Measurements from ENCODE around the gene WNT3A. TPM values are rescaled to one million over a fixed set of nuclear protein-coding genes. Genes with fewer than 3 reads are reported as not detected.
A peak's percentile ranks its signal among the peaks of the same experiment; 100 is the strongest.

Gene WNT3A
- total RNA-seq, 4 donors from 2014 or later: 2.8 to 6.3 (median 3.8) TPM

DNA sequence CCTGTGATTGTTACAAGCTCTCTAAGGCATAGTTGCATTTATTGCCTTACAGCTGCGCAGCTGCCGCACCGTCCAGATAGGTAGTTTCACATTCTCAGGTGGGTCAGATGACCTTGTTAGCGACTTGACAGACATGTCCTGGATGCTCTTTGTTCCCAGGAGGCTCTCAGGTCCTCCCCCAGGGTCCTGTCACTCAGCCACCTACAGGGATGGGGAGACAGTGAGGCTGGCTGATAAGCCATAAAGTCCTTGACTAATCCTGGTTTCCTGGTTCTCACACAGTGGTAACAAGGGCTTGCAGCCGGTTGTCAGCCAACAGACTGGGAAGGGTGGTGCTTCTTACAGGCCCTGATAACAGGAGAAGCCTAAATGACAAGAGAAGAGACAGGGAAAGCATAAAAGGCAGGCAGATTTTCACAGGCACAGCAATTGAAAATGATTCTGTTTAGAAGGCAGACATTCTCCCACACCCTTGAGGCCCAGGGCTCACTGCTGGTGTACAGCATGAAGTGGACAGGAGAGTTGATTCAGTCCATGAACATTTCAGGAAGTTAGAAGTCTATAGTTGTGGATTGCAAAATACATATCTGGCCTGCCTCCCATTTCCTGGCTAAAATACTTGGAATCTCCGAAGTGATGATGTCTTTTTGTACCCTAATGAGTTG lies 78.6 kb downstream of the WNT3A start:
- no peak for DNase-seq (ENCODE audit: low spot score in 2 of 2)
- H3K4me1 ChIP-seq: peaks cover 82% of the 10 kb centered on the region

DNA sequence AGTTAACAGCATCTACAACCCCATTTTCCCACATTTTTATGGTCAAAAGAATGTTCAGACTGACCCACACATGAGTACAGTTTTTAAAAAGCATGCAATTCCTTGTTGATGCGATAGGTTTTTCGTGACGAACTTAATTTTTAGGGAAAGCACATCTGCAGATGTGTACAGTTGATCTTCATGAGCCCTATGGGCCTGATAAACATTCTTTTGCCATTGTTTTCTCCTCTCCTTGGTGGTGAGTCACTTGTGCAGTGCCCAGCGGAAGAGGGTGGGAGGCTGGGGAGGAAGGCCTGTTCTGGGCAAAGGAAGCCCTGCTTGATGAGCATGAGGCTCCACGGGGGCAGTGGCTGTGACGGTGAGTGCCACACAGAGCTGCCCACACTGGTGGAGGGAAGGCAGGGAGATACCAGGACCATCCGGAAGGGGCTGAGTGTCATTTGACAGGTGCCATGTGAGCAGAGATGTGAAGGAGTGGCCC lies 81.0 kb downstream of the WNT3A start:
- DNase-seq (ENCODE audit: low spot score in 2 of 2): no peak
- Histone ChIP-seq H3K9me3 (no peaks in the 10 kb centered on the region), H3K27me3 (no peaks in the 10 kb centered on the region), H3K4me1 (peaks cover 92% of the 10 kb centered on the region), H3K4me3 (peak overlapping the region; percentile 3), H3K36me3 (no peaks in the 10 kb centered on the region), H3K27ac (peak overlapping the region; percentile 58)
- 35% methylated on average over 6 of the region's 7 CpGs for WGBS
- TF ChIP-seq POLR2A (IDR thresholded peaks at IDR 0.05) (no peak), EP300 (IDR thresholded peaks at IDR 0.05) (no peak)
- TF ChIP-seq, protein P1, sequence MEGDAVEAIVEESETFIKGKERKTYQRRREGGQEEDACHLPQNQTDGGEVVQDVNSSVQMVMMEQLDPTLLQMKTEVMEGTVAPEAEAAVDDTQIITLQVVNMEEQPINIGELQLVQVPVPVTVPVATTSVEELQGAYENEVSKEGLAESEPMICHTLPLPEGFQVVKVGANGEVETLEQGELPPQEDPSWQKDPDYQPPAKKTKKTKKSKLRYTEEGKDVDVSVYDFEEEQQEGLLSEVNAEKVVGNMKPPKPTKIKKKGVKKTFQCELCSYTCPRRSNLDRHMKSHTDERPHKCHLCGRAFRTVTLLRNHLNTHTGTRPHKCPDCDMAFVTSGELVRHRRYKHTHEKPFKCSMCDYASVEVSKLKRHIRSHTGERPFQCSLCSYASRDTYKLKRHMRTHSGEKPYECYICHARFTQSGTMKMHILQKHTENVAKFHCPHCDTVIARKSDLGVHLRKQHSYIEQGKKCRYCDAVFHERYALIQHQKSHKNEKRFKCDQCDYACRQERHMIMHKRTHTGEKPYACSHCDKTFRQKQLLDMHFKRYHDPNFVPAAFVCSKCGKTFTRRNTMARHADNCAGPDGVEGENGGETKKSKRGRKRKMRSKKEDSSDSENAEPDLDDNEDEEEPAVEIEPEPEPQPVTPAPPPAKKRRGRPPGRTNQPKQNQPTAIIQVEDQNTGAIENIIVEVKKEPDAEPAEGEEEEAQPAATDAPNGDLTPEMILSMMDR (IDR thresholded peaks at IDR 0.05): no peak

More for the DNA sequence above, 78.6 kb downstream of the WNT3A start:
- no peaks in the 10 kb centered on the region for H3K36me3 ChIP-seq
- TF ChIP-seq, protein P1 (IDR thresholded peaks at IDR 0.05): no peak
- no peak for TF ChIP-seq POLR2AphosphoS5 (IDR thresholded peaks at IDR 0.05)
- no peak for TF ChIP-seq POLR2A (IDR thresholded peaks at IDR 0.05)
- TF ChIP-seq EP300 (IDR thresholded peaks at IDR 0.05): no peak
- H3K27me3 ChIP-seq: no peaks in the 10 kb centered on the region
- peak overlapping the region; percentile 97 for H3K4me3 ChIP-seq
- H3K9me3 ChIP-seq: no peaks in the 10 kb centered on the region
- peak overlapping the region; percentile 49 for H3K27ac ChIP-seq
- WGBS: 23% methylated on average over 2 of the region's 6 CpGs

DNA sequence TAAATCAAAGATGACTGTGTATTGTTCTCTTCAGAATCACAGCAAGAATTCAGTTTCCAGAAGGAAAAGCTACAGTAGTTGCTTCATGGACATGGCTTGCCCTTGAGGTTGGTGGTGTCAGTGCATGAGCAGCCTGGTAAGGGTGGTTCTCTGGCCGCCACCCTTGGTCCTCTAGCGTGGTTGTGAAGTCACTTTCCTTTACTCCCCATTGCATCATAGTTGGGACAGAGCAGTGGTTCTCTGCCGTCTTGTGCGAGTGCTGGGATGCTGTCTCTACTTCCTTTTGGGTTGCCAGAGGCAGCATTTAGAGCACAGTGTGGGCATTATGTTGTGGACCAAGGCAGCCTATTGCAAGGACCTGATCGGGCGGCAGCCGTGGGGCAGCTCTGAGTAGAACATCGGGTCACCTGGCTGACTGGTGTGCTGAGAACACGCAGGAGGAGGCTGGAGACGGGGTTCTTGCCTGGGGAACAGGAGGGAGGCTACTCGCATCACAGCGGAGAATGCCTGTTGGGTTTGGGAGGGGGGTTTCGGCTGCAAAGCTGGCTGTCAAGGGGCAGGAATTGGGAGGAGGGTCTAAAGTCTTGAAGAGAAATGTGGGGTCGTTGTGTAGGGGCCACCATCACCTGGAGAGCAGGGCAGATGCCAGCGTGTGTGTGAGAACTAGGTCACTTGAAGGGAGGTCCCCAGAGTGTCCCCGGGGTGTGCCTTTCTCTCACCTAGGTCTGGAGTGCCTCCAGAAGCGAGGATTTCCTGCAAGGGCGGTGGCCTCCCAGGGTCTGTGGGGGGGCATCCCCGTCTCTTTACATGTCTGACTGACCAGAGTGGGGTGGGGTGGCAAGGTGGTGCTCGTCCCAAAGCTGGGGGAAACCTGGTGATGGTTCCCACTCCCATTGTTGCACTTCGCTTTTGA lies 82.0 kb downstream of the WNT3A start:
- Histone ChIP-seq H3K4me1 (peaks cover 95% of the 10 kb centered on the region), H3K36me3 (peaks cover 3% of the 10 kb centered on the region), H3K27ac (peak overlapping the region; percentile 58), H3K9me3 (no peaks in the 10 kb centered on the region), H3K27me3 (no peaks in the 10 kb centered on the region), H3K4me3 (peak overlapping the region; percentile 15)
- peak in 1 of 2 donors; percentile 67 for DNase-seq (ENCODE audit: low spot score in 2 of 2)
- TF ChIP-seq, protein P1 (IDR thresholded peaks at IDR 0.05): no peak
- TF ChIP-seq EP300 (IDR thresholded peaks at IDR 0.05) (no peak), POLR2A (IDR thresholded peaks at IDR 0.05) (no peak), POLR2AphosphoS5 (IDR thresholded peaks at IDR 0.05) (no peak)
- 55% methylated on average over 17 of the region's 21 CpGs for WGBS

DNA sequence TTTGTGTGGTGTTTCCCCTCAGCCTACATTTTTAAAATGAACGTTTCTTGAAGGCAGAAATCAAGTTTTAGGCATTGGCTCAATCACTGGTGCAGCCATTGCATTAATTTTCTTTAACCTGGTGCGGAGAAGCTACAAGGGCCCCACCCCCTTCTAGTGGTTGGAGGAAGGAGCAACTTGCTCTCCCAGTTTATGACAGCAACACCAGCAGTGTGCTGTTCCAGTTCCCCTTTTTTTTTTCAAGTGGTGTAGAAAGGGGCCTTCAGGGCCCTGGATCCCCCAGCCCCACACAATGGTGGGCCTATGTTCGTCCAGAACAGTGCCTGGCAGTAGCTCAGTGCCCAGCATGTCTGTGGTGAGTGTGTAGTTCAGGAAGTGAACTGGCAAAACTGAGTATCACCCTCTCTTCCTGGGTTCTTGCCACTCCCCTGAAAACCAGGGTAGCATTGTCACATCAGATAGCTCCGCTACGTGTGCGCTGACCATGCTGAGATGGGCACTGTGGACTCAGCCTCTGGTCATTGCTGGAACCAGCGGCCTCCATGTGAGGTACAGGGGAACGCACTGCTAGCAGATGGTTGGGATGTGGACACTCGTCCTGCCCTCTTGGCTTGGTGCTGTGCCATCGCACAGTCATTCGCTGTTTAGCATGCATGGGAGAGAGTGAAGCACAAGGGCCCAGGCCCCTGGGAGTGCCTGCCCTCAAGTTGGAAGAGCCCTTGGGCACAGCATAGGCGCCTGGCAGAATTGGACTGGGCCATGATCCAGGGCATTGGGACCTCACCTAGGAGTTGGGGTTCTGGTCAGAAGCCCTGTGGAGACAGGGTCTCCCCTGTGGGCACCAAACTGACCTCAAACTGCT lies 83.0 kb downstream of the WNT3A start:
- TF ChIP-seq EP300 (IDR thresholded peaks at IDR 0.05) (no peak), POLR2AphosphoS5 (IDR thresholded peaks at IDR 0.05) (no peak), POLR2A (IDR thresholded peaks at IDR 0.05) (no peak)
- TF ChIP-seq, protein P1 (IDR thresholded peaks at IDR 0.05): no peak
- Histone ChIP-seq H3K27me3 (no peaks in the 10 kb centered on the region), H3K4me3 (peak overlapping the region; percentile 15), H3K4me1 (peaks cover 86% of the 10 kb centered on the region), H3K27ac (peak overlapping the region; percentile 55), H3K36me3 (peaks cover 3% of the 10 kb centered on the region), H3K9me3 (peaks cover 3% of the 10 kb centered on the region)
- WGBS: 64% methylated on average over 12 of the region's 12 CpGs
- DNase-seq (ENCODE audit: low spot score in 2 of 2): no peak
